ENCODE measurements around the gene METRN. TPM values are rescaled to one million over a fixed set of nuclear protein-coding genes. Genes with fewer than 3 reads are reported as not detected.
A peak's percentile ranks its signal among the peaks of the same experiment; 100 is the strongest.

METRN gene
- polyA plus RNA-seq, 2 of the 4 experiments (the other 2 are of a cell fraction) = 41.0 to 82.2 TPM

- DNase-seq (ENCODE audit: low read depth in 1 of 2, low spot score in 1 of 2) (no peak), ATAC-seq (no peak), FAIRE-seq (no peak)
- H3K4me1 ChIP-seq = peaks cover 28% of the 10 kb centered on the region
- CTCF ChIA-PET = interaction anchor here (0.6 to 2.3 kb wide), 7 partner anchors 11 to 1469 kb away, joined by 3 to 8 read pairs (median 3); partner anchors contain the start of gene PIGQ
- no peak overlapping the region for H3K27ac ChIP-seq
- no peaks in the 10 kb centered on the region for H3K9me3 ChIP-seq
- TF ChIP-seq KDM5A (IDR thresholded peaks at IDR 0.05) (no peak), ZC3H11A (IDR thresholded peaks at IDR 0.05) (no peak), MAZ (IDR thresholded peaks at IDR 0.05; ENCODE audit: borderline replicate concordance, low read depth, low read length) (no peak), CTCF (IDR thresholded peaks at IDR 0.05) (no peak), TFCP2L1 (CRISPR knock-in tag; IDR thresholded peaks at IDR 0.05) (no peak), POLR2A (IDR thresholded peaks at IDR 0.05; ENCODE audit: low read length) (no peak), EP300 (IDR thresholded peaks at IDR 0.05) (no peak), MAX (IDR thresholded peaks at IDR 0.05) (no peak), HOXB5 (CRISPR knock-in tag; IDR thresholded peaks at IDR 0.05) (no peak)
- no peak overlapping the region for H3K4me2 ChIP-seq
- POLR2A ChIA-PET = no interaction called here
- WGBS (ENCODE audit: missing lambda C conversion rate) = 92% methylated on average over 25 of the region's 40 CpGs
- no peak overlapping the region for H3K4me3 ChIP-seq
These were observed 43.4 kb upstream of the METRN start for GRCh38 chr16:671353-672131.

- peaks cover 27% of the 10 kb centered on the region for H3K4me1 ChIP-seq
- ChIA-PET POLR2A (no interaction called here), CTCF (interaction anchor here (1.0 to 2.3 kb wide), 2 partner anchors 11 to 14 kb away, joined by 3 to 8 read pairs; no protein-coding TSS in a partner anchor)
- DNase-seq (ENCODE audit: low read depth in 1 of 2, low spot score in 1 of 2) (no peak), ATAC-seq (no peak), FAIRE-seq (no peak)
- 96% methylated on average over 16 of the region's 19 CpGs for WGBS (ENCODE audit: missing lambda C conversion rate)
- no peak overlapping the region for H3K4me3 ChIP-seq
- no peak overlapping the region for H3K27ac ChIP-seq
- no peak overlapping the region for H3K4me2 ChIP-seq
- no peak for TF ChIP-seq ESRRA (IDR thresholded peaks at IDR 0.05; ENCODE audit: borderline replicate concordance, low read length)
- no peak for TF ChIP-seq SMC3 (IDR thresholded peaks at IDR 0.05)
- no peak for TF ChIP-seq MAX (IDR thresholded peaks at IDR 0.05)
- no peak for TF ChIP-seq TP53 (CRISPR knock-in tag; IDR thresholded peaks at IDR 0.05)
- no peak for TF ChIP-seq HOXB13 (CRISPR knock-in tag; IDR thresholded peaks at IDR 0.05; ENCODE audit: low read depth)
- TF ChIP-seq CEBPB (IDR thresholded peaks at IDR 0.05) = no peak
- no peak for TF ChIP-seq ZSCAN20 (CRISPR knock-in tag; IDR thresholded peaks at IDR 0.05)
- TF ChIP-seq CBX8 (IDR thresholded peaks at IDR 0.05) = no peak
- TF ChIP-seq RNF2 (IDR thresholded peaks at IDR 0.05; ENCODE audit: borderline replicate concordance, low read depth) = no peak
- TF ChIP-seq HOXA7 (CRISPR knock-in tag; IDR thresholded peaks at IDR 0.05) = no peak
- no peak for TF ChIP-seq FOXS1 (CRISPR knock-in tag; IDR thresholded peaks at IDR 0.05)
- no peak for TF ChIP-seq POLR2A (IDR thresholded peaks at IDR 0.05; ENCODE audit: low read length)
- no peak for TF ChIP-seq USF2 (IDR thresholded peaks at IDR 0.05)
- TF ChIP-seq EHF (CRISPR knock-in tag; IDR thresholded peaks at IDR 0.05) = no peak
- H3K9me3 ChIP-seq = no peaks in the 10 kb centered on the region
These were observed 42.5 kb upstream of the METRN start for GRCh38 chr16:672371-672770.

GRCh38 chr16:672851-673250, 42.1 kb upstream of the METRN start:
- ChIA-PET POLR2A (no interaction called here), CTCF (interaction anchor here (1.1 to 1.4 kb wide), 3 partner anchors 12 to 19 kb away, joined by 3 to 10 read pairs (median 4); no protein-coding TSS in a partner anchor)
- Histone ChIP-seq H3K27ac (peak overlapping the region in 1 of 2 experiments; percentile 58; a peak in 3 of 6 replicates), H3K4me2 (no peak overlapping the region), H3K4me1 (peaks cover 23% of the 10 kb centered on the region), H3K9me3 (no peaks in the 10 kb centered on the region), H3K4me3 (no peak overlapping the region)
- 88% methylated on average over 21 of the region's 21 CpGs for WGBS (ENCODE audit: missing lambda C conversion rate)
- ATAC-seq (no peak), FAIRE-seq (no peak), DNase-seq (ENCODE audit: low read depth in 1 of 2, low spot score in 1 of 2) (no peak)
- no peak for TF ChIP-seq RCOR1 (IDR thresholded peaks at IDR 0.05; ENCODE audit: low read depth, low read length)
- TF ChIP-seq CBX2 (IDR thresholded peaks at IDR 0.05; ENCODE audit: borderline replicate concordance, low read depth) = no peak
- TF ChIP-seq MAX (IDR thresholded peaks at IDR 0.05) = no peak
- no peak for TF ChIP-seq EHMT2 (IDR thresholded peaks at IDR 0.05; ENCODE audit: low read depth)
- no peak for TF ChIP-seq CEBPB (IDR thresholded peaks at IDR 0.05)
- TF ChIP-seq FOXS1 (CRISPR knock-in tag; IDR thresholded peaks at IDR 0.05) = no peak
- no peak for TF ChIP-seq JUN (IDR thresholded peaks at IDR 0.05)
- no peak for TF ChIP-seq MAZ (IDR thresholded peaks at IDR 0.05; ENCODE audit: borderline replicate concordance, low read depth, low read length)
- no peak for TF ChIP-seq HMGXB4 (CRISPR knock-in tag; IDR thresholded peaks at IDR 0.05; ENCODE audit: borderline replicate concordance)
- no peak for TF ChIP-seq ZC3H11A (IDR thresholded peaks at IDR 0.05)
- no peak for TF ChIP-seq ELK1 (IDR thresholded peaks at IDR 0.05; ENCODE audit: low read depth, low read length)
- no peak for TF ChIP-seq POLR2AphosphoS2 (conservative IDR thresholded peaks at IDR 0.05; ENCODE audit: low read length)
